B cell (primary cell): ENCODE measurements around the gene TBX15. TPM values are rescaled to one million over a fixed set of nuclear protein-coding genes. Genes with fewer than 3 reads are reported as not detected.

ENCODE experiments used
- ATAC-seq: fragments of 200-7000 bp; cut with Tn5 transposase; one replicate; pipeline ENCODE4 v1.10.0; 2021; ENCODE audit warnings: low read depth, mild to moderate bottlenecking, moderate number of reproducible peaks, moderate library complexity
- CTCF ChIA-PET: fragments of 350-600 bp; sonication (Branson Sonifier 250); formaldehyde crosslinking; loops from one replicate; lab custom pipeline; 2021; ENCODE audit warnings: antibody characterized with exemption, inconsistent platforms; lab: Charles Lee
- POLR2A ChIA-PET: fragments of 350-600 bp; sonication (Branson Sonifier 250); formaldehyde crosslinking; loops from one replicate; lab custom pipeline; 2021; ENCODE audit warnings: antibody characterized with exemption; lab: Charles Lee
- DNase-seq: peaks from one replicate; pipeline ENCODE4 v3.0.0; 2013
- H2AFZ ChIP-seq: 2 replicates; pipeline ENCODE4 v1.6.1; 2012; ENCODE audit warnings: mild to moderate bottlenecking, low read depth, low read length; ENCODE audit not compliant: insufficient read depth, poor library complexity, severe bottlenecking
- H3K27ac ChIP-seq, 2 donors: 1 replicate in 1 of 2; 2 replicates in 1 of 2; pipeline ENCODE4 v1.5.1; 2012 to 2013; ENCODE audit warnings: low read length in 2 of 2, mild to moderate bottlenecking in 2 of 2, moderate library complexity in 1 of 2
- H3K27me3 ChIP-seq, 4 experiments: fragments of 200-600 bp in 1 of 4; sonication (generic) in 1 of 4; replicated peaks in 1 of 4; 1 replicate in 2 of 4; 2 replicates in 2 of 4; pipeline versions ENCODE4 v1.6.1 to v1.7.0; 2013 to 2016; ENCODE audit warnings: low read length in 3 of 4, mild to moderate bottlenecking in 2 of 4, mixed read lengths in 1 of 4, moderate library complexity in 1 of 4; ENCODE audit not compliant: insufficient read depth in 4 of 4, control insufficient read depth in 3 of 4; ENCODE audit errors: control extremely low read depth in 1 of 4
- H3K36me3 ChIP-seq, 2 experiments: replicated peaks in 1 of 2; 1 replicate in 1 of 2; 2 replicates in 1 of 2; pipeline versions ENCODE4 v1.6.1 to v1.7.1; 2013; ENCODE audit warnings: low read length in 1 of 2; ENCODE audit not compliant: insufficient read depth in 2 of 2, control insufficient read depth in 1 of 2; ENCODE audit errors: control extremely low read depth in 1 of 2, extremely low read depth in 1 of 2
- H3K4me1 ChIP-seq, 2 donors: fragments of 200-600 bp in 1 of 2; sonication (generic) in 1 of 2; 1 replicate in 1 of 2; 2 replicates in 1 of 2; pipeline versions ENCODE4 v1.5.1 to v1.6.1; 2013 to 2017; ENCODE audit warnings: low read length in 2 of 2; ENCODE audit not compliant: control insufficient read depth in 2 of 2, insufficient read depth in 2 of 2
- H3K4me2 ChIP-seq: replicated peaks from 2 replicates; pipeline ENCODE3; 2012; ENCODE audit warnings: mild to moderate bottlenecking, low read depth, low read length; ENCODE audit not compliant: poor library complexity, severe bottlenecking
- H3K4me3 ChIP-seq, 5 experiments: fragments of 200-600 bp in 1 of 5; sonication (generic) in 1 of 5; 1 replicate in 3 of 5; 2 replicates in 2 of 5; pipeline versions ENCODE4 v1.5.1 to v1.7.0; 2011 to 2016; ENCODE audit warnings: low read length in 4 of 5, mild to moderate bottlenecking in 4 of 5, low read depth in 2 of 5, control low read depth in 1 of 5, moderate library complexity in 1 of 5; ENCODE audit not compliant: insufficient read depth in 1 of 5; ENCODE audit errors: control extremely low read depth in 1 of 5, extremely low read depth in 1 of 5
- H3K79me2 ChIP-seq: fragments of 200-600 bp; sonication (generic); one replicate; pipeline ENCODE4 v1.6.0; 2016; ENCODE audit warnings: low read length; ENCODE audit not compliant: control insufficient read depth, insufficient read depth
- H3K9ac ChIP-seq: fragments of 200-600 bp; sonication (generic); 2 replicates; pipeline ENCODE4 v1.6.1; 2017; ENCODE audit warnings: mild to moderate bottlenecking, low read length, moderate library complexity
- H3K9me3 ChIP-seq, 3 donors: one replicate each; pipeline versions ENCODE4 v1.6.1 to v1.7.1; 2013; ENCODE audit warnings: low read length in 2 of 3; ENCODE audit not compliant: control insufficient read depth in 2 of 3, insufficient read depth in 1 of 3; ENCODE audit errors: control extremely low read depth in 1 of 3
- H4K20me1 ChIP-seq: 2 replicates; pipeline ENCODE4 v1.6.0; 2012; ENCODE audit warnings: mild to moderate bottlenecking, low read length; ENCODE audit not compliant: insufficient read depth, control insufficient read depth, poor library complexity, severe bottlenecking
- H3K27ac Mint-ChIP-seq: one replicate; pipeline ENCODE4 v1.8.0; 2021; ENCODE audit warnings: mixed read lengths
- H3K27me3 Mint-ChIP-seq: one replicate; pipeline ENCODE4 v1.8.0; 2021; ENCODE audit warnings: mixed read lengths
- H3K4me1 Mint-ChIP-seq: one replicate; pipeline ENCODE4 v1.8.0; 2021; ENCODE audit warnings: mixed read lengths
- H3K4me3 Mint-ChIP-seq: one replicate; pipeline ENCODE4 v1.8.0; 2021; ENCODE audit warnings: mixed read lengths
- H3K9me3 Mint-ChIP-seq: one replicate; pipeline ENCODE4 v1.8.0; 2022; ENCODE audit warnings: mixed read lengths; ENCODE audit not compliant: insufficient read depth
- EZH2 ChIP-seq: IDR thresholded peaks from 2 replicates; pipeline ENCODE4 v1.6.1; 2012; ENCODE audit warnings: borderline replicate concordance, low read depth, mild to moderate bottlenecking, moderate library complexity, low read length; ENCODE audit not compliant: insufficient read depth, poor library complexity, severe bottlenecking
- WGBS: methylation state at CpG from one replicate; pipeline ENCODE4 v1.1.5; 2013; ENCODE audit warnings: missing lambda C conversion rate; ENCODE audit not compliant: insufficient coverage; 5-methylcytosine and 5-hydroxymethylcytosine counted together
- intact Hi-C: fragments of 100-400 bp; cut with micrococcal nuclease; formaldehyde crosslinking; loops from one replicate; pipeline ENCODE4 v1.10.0; 2022
- polyA plus RNA-seq: library from polyadenylated mRNA; depleted of rRNA; stranded (reverse); fragments of >200 nt; gene quantifications from 2 replicates; pipeline ENCODE4 v1.2.3, GENCODE V29; 2012
- total RNA-seq, 2 donors: library from RNA; stranded (reverse); fragments of 120-200 nt in 1 of 2; gene quantifications; 1 replicate in 1 of 2; 2 replicates in 1 of 2; pipeline versions ENCODE4 v1.2.3 to v1.2.4, GENCODE V29; 2013 to 2022
- TF ChIP-seq, protein P1 (sequence below): fragments of 200-600 bp; IDR thresholded peaks from one replicate; pipeline ENCODE4 v1.8.0; 2022; ENCODE audit warnings: antibody characterized with exemption, mild to moderate bottlenecking

The TBX15 gene
- total and polyA plus RNA-seq, 2 donors (not counting 1 experiment from before 2014, with no cell fraction given): 0.03 to 0.15 TPM

DNA sequence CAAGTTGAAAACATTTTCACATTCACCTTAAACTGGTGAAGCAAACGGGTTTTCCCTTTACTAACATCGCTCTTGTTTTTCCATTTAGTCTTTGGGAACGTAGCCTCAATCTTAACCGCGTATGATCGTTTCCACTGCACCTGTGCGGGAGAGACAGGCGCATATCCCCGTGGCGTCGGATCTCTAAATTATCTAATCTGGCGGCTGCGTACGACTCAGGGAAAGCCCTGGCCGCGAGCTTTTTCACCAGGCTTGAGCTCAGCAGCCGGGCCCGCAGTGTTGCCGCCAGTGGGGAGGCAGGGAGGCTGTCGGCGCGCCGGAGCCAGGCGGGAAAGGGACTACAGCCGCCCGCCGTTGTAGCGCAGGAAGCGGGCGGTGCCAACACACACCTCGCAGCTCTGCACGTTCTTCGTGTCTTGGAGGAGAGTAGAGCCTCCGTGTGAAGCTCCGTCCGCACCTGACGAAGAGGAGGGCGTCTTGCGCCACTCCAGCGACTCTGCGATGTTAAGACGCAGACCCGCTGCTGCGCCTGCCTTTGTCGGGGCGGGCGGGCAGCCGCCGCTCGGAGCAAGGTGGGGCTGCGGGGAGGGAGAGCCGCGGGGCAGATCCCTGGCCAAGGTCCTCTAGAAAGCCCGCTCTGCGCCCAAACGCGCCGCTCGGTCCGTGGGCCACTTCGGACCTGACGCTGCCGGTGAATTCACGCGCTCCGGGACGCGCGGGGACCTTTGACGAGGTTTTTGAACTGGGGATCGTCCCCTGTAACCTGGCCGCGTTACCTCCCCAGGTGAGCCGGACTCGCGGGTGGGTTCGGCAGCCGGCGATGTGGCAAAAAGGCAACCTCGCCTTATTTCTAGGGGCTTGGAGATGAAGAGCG lies 18.5 kb upstream of the TBX15 start:
- Histone ChIP-seq H3K4me1 (peaks cover 18 to 22% of the 10 kb centered on the region in 2 donors), H2AFZ (no peak overlapping the region), H3K79me2 (no peaks in the 10 kb centered on the region), H3K4me3 (no peak overlapping the region), H3K9me3 (peaks cover 0 to 34% (median 3%) of the 10 kb centered on the region in 3 donors), H3K9ac (no peak overlapping the region), H4K20me1 (no peaks in the 10 kb centered on the region), H3K4me2 (no peak overlapping the region), H3K27ac (no peak overlapping the region), H3K27me3 (peaks cover 3 to 75% (median 68%) of the 10 kb centered on the region in 4 experiments), H3K36me3 (no peaks in the 10 kb centered on the region)
- peaks cover 20% of the 10 kb centered on the region for H3K4me1 Mint-ChIP-seq
- 13% methylated on average over 81 of the region's 81 CpGs for whole genome bisulfite sequencing
- POLR2A ChIA-PET: no interaction called here
- H3K4me3 Mint-ChIP-seq: peak overlapping the region; percentile 11
- peaks cover 6% of the 10 kb centered on the region for H3K9me3 Mint-ChIP-seq
- DNase-seq (peak; percentile 39), ATAC-seq (no peak)
- TF ChIP-seq, protein P1, sequence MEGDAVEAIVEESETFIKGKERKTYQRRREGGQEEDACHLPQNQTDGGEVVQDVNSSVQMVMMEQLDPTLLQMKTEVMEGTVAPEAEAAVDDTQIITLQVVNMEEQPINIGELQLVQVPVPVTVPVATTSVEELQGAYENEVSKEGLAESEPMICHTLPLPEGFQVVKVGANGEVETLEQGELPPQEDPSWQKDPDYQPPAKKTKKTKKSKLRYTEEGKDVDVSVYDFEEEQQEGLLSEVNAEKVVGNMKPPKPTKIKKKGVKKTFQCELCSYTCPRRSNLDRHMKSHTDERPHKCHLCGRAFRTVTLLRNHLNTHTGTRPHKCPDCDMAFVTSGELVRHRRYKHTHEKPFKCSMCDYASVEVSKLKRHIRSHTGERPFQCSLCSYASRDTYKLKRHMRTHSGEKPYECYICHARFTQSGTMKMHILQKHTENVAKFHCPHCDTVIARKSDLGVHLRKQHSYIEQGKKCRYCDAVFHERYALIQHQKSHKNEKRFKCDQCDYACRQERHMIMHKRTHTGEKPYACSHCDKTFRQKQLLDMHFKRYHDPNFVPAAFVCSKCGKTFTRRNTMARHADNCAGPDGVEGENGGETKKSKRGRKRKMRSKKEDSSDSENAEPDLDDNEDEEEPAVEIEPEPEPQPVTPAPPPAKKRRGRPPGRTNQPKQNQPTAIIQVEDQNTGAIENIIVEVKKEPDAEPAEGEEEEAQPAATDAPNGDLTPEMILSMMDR: no peak
- no peak for TF ChIP-seq EZH2
- intact Hi-C loops: no loop called here
- CTCF ChIA-PET: no interaction called here
- no peak overlapping the region for H3K27ac Mint-ChIP-seq
- peaks cover 73% of the 10 kb centered on the region for H3K27me3 Mint-ChIP-seq
